Endothelial cell (in vitro differentiated cells): ENCODE data around the gene TSPEAR. TPM values are rescaled to one million over a fixed set of nuclear protein-coding genes. Genes with fewer than 3 reads are reported as not detected.
"Not testable (repeated sequence)": the region's sequence is repeated elsewhere in the genome, so short reads cannot be mapped to it uniquely, and the experiment has no call there.

Experiments used
- DNase-seq: peaks from one replicate; pipeline ENCODE4 v3.0.0; 2021; ENCODE audit warnings: low spot score
- H3K27ac Mint-ChIP-seq: one replicate; pipeline ENCODE4 v1.8.0; 2021; ENCODE audit warnings: mixed read lengths, inconsistent platforms; ENCODE audit not compliant: unreplicated experiment
- H3K27me3 Mint-ChIP-seq: one replicate; pipeline ENCODE4 v1.8.0; 2021; ENCODE audit warnings: mild to moderate bottlenecking, moderate library complexity, mixed read lengths, inconsistent platforms; ENCODE audit not compliant: unreplicated experiment
- H3K36me3 Mint-ChIP-seq: one replicate; pipeline ENCODE4 v1.8.0; 2021; ENCODE audit warnings: mild to moderate bottlenecking, low read depth, mixed read lengths, inconsistent platforms; ENCODE audit not compliant: unreplicated experiment
- H3K4me1 Mint-ChIP-seq: one replicate; pipeline ENCODE4 v1.8.0; 2021; ENCODE audit warnings: mild to moderate bottlenecking, mixed read lengths, inconsistent platforms; ENCODE audit not compliant: unreplicated experiment
- H3K4me3 Mint-ChIP-seq: one replicate; pipeline ENCODE4 v1.8.0; 2021; ENCODE audit warnings: mild to moderate bottlenecking, mixed read lengths, inconsistent platforms; ENCODE audit not compliant: unreplicated experiment
- H3K9me3 Mint-ChIP-seq: one replicate; pipeline ENCODE4 v1.8.0; 2021; ENCODE audit warnings: mixed read lengths, inconsistent platforms; ENCODE audit not compliant: unreplicated experiment
- total RNA-seq: library from RNA; stranded (reverse); fragmentation: NEBNext Ultra II Directional; extraction: Animal tissue kit (Norgen Biotek cat#: 25700); gene quantifications from one replicate; pipeline ENCODE4 v1.2.1, GENCODE V29; 2021; ENCODE audit not compliant: unreplicated experiment
- TF ChIP-seq, protein P1 (sequence below): fragments of 200-600 bp; sonication (generic); IDR thresholded peaks from one replicate; pipeline ENCODE4 v1.5.0; 2021; ENCODE audit warnings: antibody characterized with exemption; ENCODE audit not compliant: unreplicated experiment

Gene TSPEAR
- total RNA-seq, 1 donor from 2014 or later, result not detected

DNA sequence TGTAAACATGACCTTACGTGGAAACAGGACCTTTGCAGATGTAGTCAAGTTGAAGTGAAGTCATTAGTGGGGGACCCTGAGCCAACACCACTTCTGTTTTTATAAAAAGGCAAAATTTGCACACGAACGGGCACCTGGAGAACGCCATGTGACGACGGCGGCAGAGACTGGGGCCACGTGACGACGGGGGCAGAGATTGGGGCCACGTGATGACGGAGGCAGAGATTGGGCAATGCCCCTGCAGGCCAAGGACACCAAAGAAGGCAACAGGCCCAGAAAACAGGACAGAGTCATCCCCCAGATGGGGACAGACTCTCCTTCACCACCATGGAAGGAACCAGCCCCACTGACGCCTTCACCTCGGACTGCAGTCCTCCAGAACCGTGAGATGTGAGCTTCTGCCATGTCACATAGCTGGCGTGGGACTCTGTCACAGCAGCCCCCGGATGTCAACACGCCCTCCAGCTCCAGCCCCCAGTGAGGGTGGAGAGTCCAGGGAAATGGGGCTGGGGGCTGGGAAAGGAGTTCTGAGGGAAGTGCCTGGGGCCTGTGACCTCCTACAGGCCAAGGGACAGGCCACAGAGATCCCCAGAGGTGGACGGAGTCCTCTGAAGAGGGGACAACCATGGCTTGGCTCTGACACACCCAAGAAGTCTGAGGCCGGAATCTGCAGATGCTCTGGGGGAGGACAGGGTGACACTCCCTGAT is 61.0 kb downstream of the TSPEAR start:
- Mint-ChIP-seq H3K4me1 (no peaks in the 10 kb centered on the region), H3K27me3 (peaks cover 11% of the 10 kb centered on the region)

DNA sequence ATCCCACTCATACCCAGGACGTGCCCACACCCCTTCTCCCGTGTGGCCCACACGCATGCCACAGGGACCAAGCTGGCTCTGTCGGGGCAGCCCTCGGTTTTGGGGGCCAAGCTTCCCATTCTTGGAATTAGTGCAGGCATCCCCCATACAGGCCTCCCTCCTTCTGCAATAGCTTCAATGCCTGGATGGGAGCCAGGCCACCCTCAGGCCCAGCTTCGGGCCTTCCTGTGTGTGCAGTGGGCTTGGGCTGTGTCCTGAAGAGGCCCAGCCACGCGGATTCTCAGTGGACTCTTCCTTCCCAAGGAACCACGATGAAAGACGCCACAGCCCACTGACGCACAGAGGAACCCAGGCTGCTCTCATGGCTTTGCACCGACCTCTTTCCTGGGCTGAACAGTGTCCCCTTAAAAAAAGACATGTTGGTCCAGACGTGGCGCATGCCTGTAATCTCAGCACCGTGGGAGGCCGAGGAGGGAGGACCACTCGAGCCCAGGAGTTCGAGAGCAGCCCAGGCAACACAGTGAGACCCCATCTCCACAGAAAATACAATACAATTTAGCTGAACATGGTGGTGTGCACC is 61.8 kb downstream of the TSPEAR start:
- no peaks in the 10 kb centered on the region for H3K4me1 Mint-ChIP-seq
- no peaks in the 10 kb centered on the region for H3K36me3 Mint-ChIP-seq
- no peak overlapping the region for H3K27ac Mint-ChIP-seq
- peaks cover 11% of the 10 kb centered on the region for H3K27me3 Mint-ChIP-seq
- H3K4me3 Mint-ChIP-seq, result no peak overlapping the region
- H3K9me3 Mint-ChIP-seq, result no peaks in the 10 kb centered on the region
- DNase-seq, result no peak
- TF ChIP-seq, protein P1, sequence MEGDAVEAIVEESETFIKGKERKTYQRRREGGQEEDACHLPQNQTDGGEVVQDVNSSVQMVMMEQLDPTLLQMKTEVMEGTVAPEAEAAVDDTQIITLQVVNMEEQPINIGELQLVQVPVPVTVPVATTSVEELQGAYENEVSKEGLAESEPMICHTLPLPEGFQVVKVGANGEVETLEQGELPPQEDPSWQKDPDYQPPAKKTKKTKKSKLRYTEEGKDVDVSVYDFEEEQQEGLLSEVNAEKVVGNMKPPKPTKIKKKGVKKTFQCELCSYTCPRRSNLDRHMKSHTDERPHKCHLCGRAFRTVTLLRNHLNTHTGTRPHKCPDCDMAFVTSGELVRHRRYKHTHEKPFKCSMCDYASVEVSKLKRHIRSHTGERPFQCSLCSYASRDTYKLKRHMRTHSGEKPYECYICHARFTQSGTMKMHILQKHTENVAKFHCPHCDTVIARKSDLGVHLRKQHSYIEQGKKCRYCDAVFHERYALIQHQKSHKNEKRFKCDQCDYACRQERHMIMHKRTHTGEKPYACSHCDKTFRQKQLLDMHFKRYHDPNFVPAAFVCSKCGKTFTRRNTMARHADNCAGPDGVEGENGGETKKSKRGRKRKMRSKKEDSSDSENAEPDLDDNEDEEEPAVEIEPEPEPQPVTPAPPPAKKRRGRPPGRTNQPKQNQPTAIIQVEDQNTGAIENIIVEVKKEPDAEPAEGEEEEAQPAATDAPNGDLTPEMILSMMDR, result no peak

More for the DNA sequence above, 61.0 kb downstream of the TSPEAR start:
- Mint-ChIP-seq H3K27ac (no peak overlapping the region), H3K4me3 (no peak overlapping the region), H3K36me3 (no peaks in the 10 kb centered on the region), H3K9me3 (no peaks in the 10 kb centered on the region)
- DNase-seq, result no peak
- TF ChIP-seq, protein P1, result no peak

DNA sequence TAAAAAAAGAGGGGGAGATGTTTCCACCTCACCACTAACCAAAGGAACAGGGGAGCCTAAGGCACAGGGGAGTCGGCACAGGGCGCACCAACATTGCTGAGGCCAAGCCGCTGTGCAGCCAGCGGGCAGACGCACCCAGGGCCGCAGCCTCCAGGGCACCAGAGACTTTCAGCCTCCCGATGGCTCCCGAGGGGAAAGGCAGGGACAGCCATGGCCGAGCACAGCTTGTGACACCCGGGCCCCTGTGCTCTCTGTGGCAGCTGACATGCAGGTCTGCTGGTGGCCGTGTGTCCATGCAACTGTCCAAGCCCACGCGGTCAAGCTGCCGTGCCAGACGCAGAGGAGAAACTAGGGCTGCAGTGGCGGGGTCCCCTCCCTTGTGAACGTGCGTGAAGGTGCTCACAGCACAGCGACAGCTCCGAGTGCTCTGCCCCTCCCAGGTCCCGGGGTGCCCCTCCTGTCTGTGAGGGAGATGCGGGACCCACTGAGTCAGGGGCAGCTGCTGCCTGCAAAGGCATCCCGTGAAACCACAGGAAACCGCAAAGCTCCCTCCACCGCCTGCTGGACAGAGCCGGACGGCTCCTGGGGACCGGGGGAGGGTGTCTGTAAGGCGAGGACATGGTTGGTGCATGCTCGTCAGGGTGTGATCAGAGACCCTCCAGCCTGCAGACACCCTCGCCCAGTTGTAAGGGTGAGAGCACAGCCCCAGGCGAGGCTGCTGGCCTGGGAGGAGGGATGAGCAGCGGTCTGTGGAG is 62.6 kb downstream of the TSPEAR start:
- H3K27me3 Mint-ChIP-seq, result peaks cover 11% of the 10 kb centered on the region
- no peaks in the 10 kb centered on the region for H3K36me3 Mint-ChIP-seq

DNA sequence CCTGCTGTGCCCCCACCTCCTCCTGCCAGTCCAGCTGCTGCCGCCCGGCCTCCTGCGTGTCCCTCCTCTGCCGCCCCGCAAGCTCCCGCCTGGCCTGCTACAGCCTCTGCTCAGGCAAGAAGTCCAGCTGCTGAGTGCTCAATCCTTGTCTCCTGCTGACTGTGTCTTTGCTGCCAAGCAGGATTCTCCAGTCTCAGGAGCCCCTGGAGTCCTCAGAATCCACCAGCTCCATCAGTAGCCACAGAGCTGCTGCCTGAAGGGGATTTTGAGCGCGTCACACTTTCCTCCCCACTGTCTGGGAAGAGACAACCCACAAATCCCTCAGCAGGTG is 64.2 kb downstream of the TSPEAR start:
- H3K36me3 Mint-ChIP-seq, result no peaks in the 10 kb centered on the region
- no peaks in the 10 kb centered on the region for H3K9me3 Mint-ChIP-seq
- H3K4me3 Mint-ChIP-seq, result no peak overlapping the region
- no peak overlapping the region for H3K27ac Mint-ChIP-seq
- DNase-seq, result no peak
- H3K4me1 Mint-ChIP-seq, result no peaks in the 10 kb centered on the region
- peaks cover 9% of the 10 kb centered on the region for H3K27me3 Mint-ChIP-seq
- TF ChIP-seq, protein P1, result no peak

More for the DNA sequence above, 62.6 kb downstream of the TSPEAR start:
- Mint-ChIP-seq H3K4me1 (no peaks in the 10 kb centered on the region), H3K27ac (no peak overlapping the region), H3K9me3 (no peaks in the 10 kb centered on the region), H3K4me3 (no peak overlapping the region)
- TF ChIP-seq, protein P1, result no peak
- DNase-seq, result no peak

GRCh38 chr21:44646366-44647221 is 64.8 kb downstream of the TSPEAR start, which contains the start of gene KRTAP10-11:
TSS of gene KRTAP10-11 (plus strand) at chr21:44646414. CDS start at chr21:44646459, 45 bp downstream.
- not testable (repeated sequence) for DNase-seq, H3K9me3 Mint-ChIP-seq, H3K27ac Mint-ChIP-seq, H3K4me3 Mint-ChIP-seq, H3K27me3 Mint-ChIP-seq, H3K4me1 Mint-ChIP-seq, H3K36me3 Mint-ChIP-seq
